Sigmoid colon (tissue), 4 donors: Measurements from ENCODE around the gene CSF3.
A peak's percentile ranks its signal among the peaks of the same experiment; 100 is the strongest.

Experiments used
- POLR2A ChIP-seq, 2 donors: fragments of 450-650 bp; IDR thresholded peaks; one replicate each; pipeline ENCODE4 v1.6.1; 2016; ENCODE audit warnings: antibody characterized with exemption in 2 of 2, mild to moderate bottlenecking in 2 of 2, moderate library complexity in 2 of 2
- POLR2AphosphoS5 ChIP-seq, 4 donors: sonication (generic); formaldehyde crosslinking; IDR thresholded peaks; one replicate each; pipeline ENCODE4 v1.6.1; 2017; ENCODE audit warnings: antibody characterized with exemption in 4 of 4
- TF ChIP-seq, protein P1 (sequence below), 4 experiments: fragments of 450-650 bp in 3 of 4; fragments of 200-600 bp in 1 of 4; IDR thresholded peaks; one replicate each; pipeline ENCODE4 v1.5.1; 2016 to 2019; ENCODE audit warnings: antibody characterized with exemption in 4 of 4, mild to moderate bottlenecking in 3 of 4, moderate library complexity in 2 of 4

DNA sequence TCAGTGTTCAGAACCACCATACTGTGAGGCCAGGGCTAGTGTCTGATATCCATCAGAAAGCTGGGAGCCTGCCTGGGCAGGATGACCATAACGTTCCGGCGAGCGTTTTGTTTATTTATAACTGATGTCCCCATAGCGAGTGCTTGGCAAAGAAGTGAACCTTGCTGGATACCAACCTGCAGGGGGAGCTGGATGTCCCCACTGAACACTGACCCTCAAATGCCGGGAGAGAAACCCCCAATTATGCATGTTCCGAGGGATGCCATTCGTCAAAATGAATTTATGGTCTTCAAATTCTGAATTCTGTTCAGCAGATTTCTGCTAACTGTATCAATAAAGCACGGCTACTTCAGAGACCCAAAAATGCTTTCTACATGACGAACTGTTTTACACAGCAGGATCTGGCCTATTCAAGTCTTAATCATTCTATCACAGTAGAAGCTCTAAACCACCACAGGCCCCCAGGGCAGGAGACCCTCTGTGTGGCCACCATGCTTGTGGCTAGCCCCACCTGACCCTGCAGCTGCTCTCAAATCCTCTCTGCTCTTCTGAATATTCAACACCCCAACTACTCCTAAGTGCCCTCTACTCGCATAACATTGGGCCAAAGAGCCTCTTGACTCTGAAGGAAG is 23.8 kb downstream of the CSF3 start:
- TF ChIP-seq POLR2AphosphoS5 (IDR thresholded peaks at IDR 0.05) (peak; percentile 63 to 86 (median 82)), POLR2A (IDR thresholded peaks at IDR 0.05) (no peak)
- TF ChIP-seq, protein P1, sequence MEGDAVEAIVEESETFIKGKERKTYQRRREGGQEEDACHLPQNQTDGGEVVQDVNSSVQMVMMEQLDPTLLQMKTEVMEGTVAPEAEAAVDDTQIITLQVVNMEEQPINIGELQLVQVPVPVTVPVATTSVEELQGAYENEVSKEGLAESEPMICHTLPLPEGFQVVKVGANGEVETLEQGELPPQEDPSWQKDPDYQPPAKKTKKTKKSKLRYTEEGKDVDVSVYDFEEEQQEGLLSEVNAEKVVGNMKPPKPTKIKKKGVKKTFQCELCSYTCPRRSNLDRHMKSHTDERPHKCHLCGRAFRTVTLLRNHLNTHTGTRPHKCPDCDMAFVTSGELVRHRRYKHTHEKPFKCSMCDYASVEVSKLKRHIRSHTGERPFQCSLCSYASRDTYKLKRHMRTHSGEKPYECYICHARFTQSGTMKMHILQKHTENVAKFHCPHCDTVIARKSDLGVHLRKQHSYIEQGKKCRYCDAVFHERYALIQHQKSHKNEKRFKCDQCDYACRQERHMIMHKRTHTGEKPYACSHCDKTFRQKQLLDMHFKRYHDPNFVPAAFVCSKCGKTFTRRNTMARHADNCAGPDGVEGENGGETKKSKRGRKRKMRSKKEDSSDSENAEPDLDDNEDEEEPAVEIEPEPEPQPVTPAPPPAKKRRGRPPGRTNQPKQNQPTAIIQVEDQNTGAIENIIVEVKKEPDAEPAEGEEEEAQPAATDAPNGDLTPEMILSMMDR (IDR thresholded peaks at IDR 0.05), result peak; percentile 77 to 85 (median 83)
